GM19397 (cell line): ENCODE measurements around the gene TFG.

Experiments used
- ATAC-seq: cut with Tn5 transposase; IDR thresholded peaks from one replicate; pipeline ENCODE4 v1.9.1; 2021; ENCODE audit warnings: mild to moderate bottlenecking, moderate library complexity; ENCODE audit not compliant: unreplicated experiment

Gene TFG

DNA sequence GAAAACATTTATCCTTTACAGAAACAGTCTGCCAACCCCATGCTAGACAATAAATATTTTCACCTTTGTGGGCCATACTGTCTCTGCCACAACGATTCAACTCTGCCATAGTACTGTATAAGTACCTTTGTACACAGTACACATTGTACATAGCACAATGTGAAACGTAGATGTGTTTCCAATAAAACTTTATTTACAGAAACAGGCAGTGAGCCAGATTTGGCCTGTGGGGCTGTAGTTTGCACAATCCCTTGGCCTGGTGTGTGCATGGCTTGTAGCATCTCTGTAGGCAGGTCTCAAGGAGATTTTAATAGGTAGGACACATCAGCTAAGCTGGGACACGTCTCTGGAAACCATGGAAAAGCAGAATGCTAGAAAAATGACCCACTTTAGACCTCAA, 74.3 kb downstream of the TFG start:
- ATAC-seq = no peak

DNA sequence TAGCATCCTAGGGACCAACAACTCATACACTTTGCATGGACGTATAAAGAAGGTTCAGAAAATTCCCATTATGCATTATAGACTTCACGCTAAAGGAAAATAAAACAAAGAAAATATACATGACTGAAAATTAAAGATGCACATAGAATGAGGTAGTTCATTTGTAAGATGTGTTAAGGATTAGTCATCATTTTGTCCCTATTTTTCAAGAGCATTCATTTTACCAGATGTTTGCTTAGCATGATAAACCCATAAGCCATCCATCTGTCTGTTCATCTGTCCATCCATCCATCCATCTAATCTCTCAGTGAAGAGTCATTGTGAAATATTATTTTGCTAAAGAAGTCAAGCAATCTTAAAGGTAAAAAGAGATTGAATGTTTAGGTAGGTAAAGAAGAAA, 80.3 kb downstream of the TFG start:
- no peak for ATAC-seq

DNA sequence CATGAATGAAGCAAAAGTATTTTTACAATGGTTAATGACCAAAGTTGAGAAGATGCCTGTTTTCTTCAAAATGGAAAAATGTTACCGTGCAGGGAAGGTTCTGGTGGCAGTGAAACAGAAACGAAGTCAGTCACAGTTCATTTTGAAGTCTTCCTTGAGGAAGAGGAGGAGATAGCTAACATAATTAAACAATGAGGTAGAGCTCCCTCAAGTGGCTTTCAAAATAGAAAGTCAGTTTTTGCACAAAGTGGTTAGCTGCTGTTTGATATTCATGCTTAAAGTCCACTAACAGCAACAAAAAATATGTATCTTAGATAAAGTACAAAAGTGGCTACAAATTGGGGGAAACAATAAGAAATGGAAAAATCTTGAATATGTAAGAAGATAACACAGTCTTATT, 87.3 kb downstream of the TFG start:
- no peak for ATAC-seq

DNA sequence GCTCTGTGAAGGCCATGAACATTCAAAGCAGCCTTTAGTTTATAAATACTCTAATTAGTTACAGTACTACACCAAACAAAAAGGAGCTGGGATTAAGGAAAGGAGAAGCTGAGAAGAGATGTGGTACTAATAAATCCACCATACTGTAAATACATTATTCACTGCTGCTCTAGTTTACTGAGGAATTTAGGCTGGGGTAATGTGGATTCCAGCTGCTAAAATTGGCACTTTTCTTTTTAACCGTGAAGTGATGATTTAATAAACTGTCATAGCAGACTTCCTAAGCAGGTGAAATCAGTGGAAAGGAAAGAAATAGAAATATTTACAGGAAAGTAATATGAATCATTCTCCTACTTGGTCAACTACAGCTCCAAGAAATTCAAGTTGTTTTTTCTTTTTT, 88.7 kb downstream of the TFG start:
- ATAC-seq = no peak
